ENCODE data around the gene KCNG4. TPM values are rescaled to one million over a fixed set of nuclear protein-coding genes. Genes with fewer than 3 reads are reported as not detected.

The KCNG4 gene
- total RNA-seq (2021): not detected in 2 replicates
- long read RNA-seq: 0 reads

GRCh38 chr16:84239909-84240308, at the start of gene KCNG4:
Gene KCNG4, minus strand, starts transcription at chr16:84240012. Its CDS starts 2,527 bp downstream, at chr16:84237485.
- Histone ChIP-seq H3T11ph (ENCODE audit: low read length) (no peak within 1 kb of the TSS), H3K4me1 (ENCODE audit: insufficient read depth, low read length) (no peaks in the 10 kb centered on the region), H3K27ac (ENCODE audit: insufficient read length, low read depth, low read length) (no peak within 1 kb of the TSS), H3K79me1 (ENCODE audit: insufficient read depth, low read depth, low read length, poor library complexity, severe bottlenecking) (no peaks in the 10 kb centered on the region), H4K5ac (ENCODE audit: insufficient read length, low read depth, low read length) (no peak within 1 kb of the TSS), H2BK5ac (ENCODE audit: insufficient read length, low read length) (no peak within 1 kb of the TSS), H3K9ac (ENCODE audit: extremely low read depth, insufficient read length, low read length) (no peak within 1 kb of the TSS), H3K27me3 (ENCODE audit: insufficient read depth, low read length) (no peaks in the 10 kb centered on the region), H4K91ac (ENCODE audit: insufficient read length, low read depth, low read length) (no peak within 1 kb of the TSS), H3K4me2 (ENCODE audit: insufficient read depth, insufficient read length, low read length) (no peak within 1 kb of the TSS), H3K79me2 (ENCODE audit: insufficient read depth, low read length) (no peaks in the 10 kb centered on the region), H2BK120ac (ENCODE audit: low read depth, low read length, poor library complexity, severe bottlenecking) (no peak within 1 kb of the TSS), H2AK5ac (ENCODE audit: insufficient read length, low read length) (no peak within 1 kb of the TSS), H3K9me3 (ENCODE audit: control insufficient read depth, low read depth, low read length) (no peaks in the 10 kb centered on the region), H2AFZ (ENCODE audit: low read length) (no peak within 1 kb of the TSS), H3K18ac (ENCODE audit: insufficient read length, low read depth, low read length) (no peak within 1 kb of the TSS), H3K4ac (ENCODE audit: low read depth, low read length) (no peak within 1 kb of the TSS), H2BK20ac (ENCODE audit: low read depth, low read length, poor library complexity, severe bottlenecking) (no peak within 1 kb of the TSS), H3K14ac (ENCODE audit: insufficient read depth, low read length) (peak within 1 kb of the TSS; percentile 31; the same call in 1 of the 2 replicates), H2BK15ac (ENCODE audit: low read depth, low read length) (no peak within 1 kb of the TSS), H2BK12ac (ENCODE audit: insufficient read length, low read depth, low read length) (no peak within 1 kb of the TSS), H4K8ac (replicated peaks; ENCODE audit: insufficient read length, low read depth, low read length) (no peak within 1 kb of the TSS), H4K20me1 (ENCODE audit: control insufficient read depth, insufficient read depth, insufficient read length) (no peaks in the 10 kb centered on the region), H3K56ac (ENCODE audit: insufficient read length, low read depth, low read length) (no peak within 1 kb of the TSS), H3K23ac (ENCODE audit: insufficient read length, low read depth, low read length) (no peak within 1 kb of the TSS), H3K23me2 (ENCODE audit: insufficient read length, low read depth, low read length, poor library complexity, severe bottlenecking) (no peaks in the 10 kb centered on the region)
- no peak for DNase-seq
- H3K27me3 Mint-ChIP-seq (ENCODE audit: low read depth): peaks cover 10% of the 10 kb centered on the region
- no peak within 1 kb of the TSS; a peak in 1 of 7 replicates for H3K27ac Mint-ChIP-seq
- H3K36me3 Mint-ChIP-seq (ENCODE audit: insufficient read depth in 1 of 3, low read depth in 3 of 3): no peaks in the 10 kb centered on the region
- no peak within 1 kb of the TSS for H3K4me3 Mint-ChIP-seq
- TF ChIP-seq CTCF (conservative IDR thresholded peaks at IDR 0.05): no peak
- peaks cover 0 to 4% of the 10 kb centered on the region in 2 experiments; a peak in 2 of 5 replicates for H3K9me3 Mint-ChIP-seq
- peaks cover 2 to 11% of the 10 kb centered on the region in 2 experiments; a peak in 2 of 4 replicates for H3K4me1 Mint-ChIP-seq
- no CpG with 5 or more reads among the region's 7 CpGs for WGBS (ENCODE audit: extremely low coverage, insufficient read length, low lambda C conversion rate)
